Measurements from ENCODE around the gene NELFB. TPM values are rescaled to one million over a fixed set of nuclear protein-coding genes. Genes with fewer than 3 reads are reported as not detected.

NELFB gene
- 56.3 and 75.6 TPM in 2 replicates for total RNA-seq (2014; rRNA removed; shearing (Covaris generic); ENCODE audit: low replicate concordance)

DNA sequence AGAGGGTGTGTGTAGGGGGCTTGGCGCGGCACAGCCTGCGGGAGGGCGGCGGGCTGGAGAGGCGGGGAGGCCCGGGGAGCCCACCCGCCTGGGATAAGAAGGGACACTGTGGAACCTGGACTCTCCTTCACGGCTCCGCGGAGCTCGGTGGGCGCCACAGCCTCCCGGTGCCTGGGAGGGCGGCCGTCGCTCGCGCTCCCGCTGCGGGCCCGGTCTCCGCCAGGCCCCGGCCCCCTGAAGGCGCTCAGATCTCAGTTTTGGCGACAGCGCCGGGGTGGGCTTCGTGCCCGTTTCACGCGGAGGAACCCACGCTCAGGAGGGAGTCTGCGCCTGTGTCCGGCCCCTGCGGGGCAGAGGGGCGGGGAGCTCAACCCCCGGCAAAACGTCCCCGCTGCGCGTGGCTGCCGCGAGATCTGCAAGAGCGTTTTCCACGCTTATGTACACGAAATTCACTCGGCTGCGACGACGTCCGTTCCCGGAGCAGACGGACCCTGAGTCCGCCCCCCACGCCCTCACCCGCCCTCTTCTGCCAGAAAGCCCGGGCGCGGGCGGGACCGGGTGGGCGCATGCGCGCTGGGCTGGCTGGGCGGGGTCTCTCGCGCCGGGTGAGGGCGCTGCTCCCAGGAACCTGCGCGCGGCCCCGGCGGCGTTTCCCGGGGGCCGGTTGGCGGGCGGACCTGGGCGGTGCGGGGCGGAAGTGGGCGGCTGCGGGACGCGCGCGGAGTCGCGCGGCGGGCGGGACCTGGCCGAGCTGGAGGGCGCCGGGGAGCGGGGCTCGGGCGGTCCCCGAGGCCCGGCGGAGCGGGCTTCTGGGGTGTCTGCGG, at the start of gene NELFB:
Gene NELFB, plus strand, starts transcription at position 704 of the 824 bp plus-strand sequence.
- Histone ChIP-seq H3K27me3 (no peaks in the 10 kb centered on the region), H3K4me3 (peak within 1 kb of the TSS; percentile 93), H3K9me3 (no peaks in the 10 kb centered on the region), H3K36me3 (peaks cover 23% of the 10 kb centered on the region)
- peak; percentile 89 for DNase-seq

DNA sequence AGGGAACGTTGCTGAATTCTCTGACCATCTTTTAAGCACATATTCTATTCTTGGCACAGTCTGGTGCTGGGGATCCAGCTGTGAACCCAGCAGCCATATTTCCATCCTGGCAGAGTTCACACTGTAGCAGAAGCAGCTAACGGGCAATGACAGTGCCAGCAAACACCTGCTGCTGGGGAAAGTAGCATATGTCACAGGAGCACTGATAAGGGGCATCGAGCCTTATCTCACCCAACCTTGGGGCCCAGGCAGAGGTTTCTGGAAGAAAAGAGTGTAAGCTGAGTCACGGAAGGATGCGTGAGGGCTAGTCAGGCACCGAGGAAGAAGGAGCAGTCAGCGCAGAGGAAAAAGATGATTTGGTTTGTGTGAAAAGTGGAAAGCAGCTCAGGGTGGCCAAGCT, 48.5 kb upstream of the NELFB start:
- Histone ChIP-seq H3K27me3 (no peaks in the 10 kb centered on the region), H3K4me3 (peak overlapping the region; percentile 82)

DNA sequence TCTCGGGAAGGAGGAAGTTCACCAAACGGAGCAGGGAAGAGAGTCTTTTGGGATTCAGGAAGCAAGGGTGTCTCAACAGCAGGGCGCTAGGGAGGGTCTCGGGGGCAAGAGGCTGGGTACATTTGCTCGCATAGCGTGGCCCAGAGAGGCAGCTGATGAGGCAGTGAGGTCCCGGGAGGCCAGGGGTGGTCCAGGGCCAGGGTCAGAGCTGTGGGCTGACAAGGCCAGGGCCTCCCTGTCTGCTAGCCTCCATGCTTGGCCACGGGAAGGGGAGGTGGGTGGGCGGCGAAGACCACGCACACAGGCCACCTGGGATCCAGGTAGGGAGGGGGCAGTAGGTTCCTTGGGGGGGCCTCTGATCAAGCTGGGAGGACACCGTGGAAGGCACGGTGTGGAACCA, 43.6 kb upstream of the NELFB start:
- peaks cover 13% of the 10 kb centered on the region for H3K36me3 ChIP-seq

More for the DNA sequence above, 48.5 kb upstream of the NELFB start:
- Histone ChIP-seq H3K36me3 (peaks cover 17% of the 10 kb centered on the region), H3K9me3 (no peaks in the 10 kb centered on the region)
- no peak for DNase-seq

DNA sequence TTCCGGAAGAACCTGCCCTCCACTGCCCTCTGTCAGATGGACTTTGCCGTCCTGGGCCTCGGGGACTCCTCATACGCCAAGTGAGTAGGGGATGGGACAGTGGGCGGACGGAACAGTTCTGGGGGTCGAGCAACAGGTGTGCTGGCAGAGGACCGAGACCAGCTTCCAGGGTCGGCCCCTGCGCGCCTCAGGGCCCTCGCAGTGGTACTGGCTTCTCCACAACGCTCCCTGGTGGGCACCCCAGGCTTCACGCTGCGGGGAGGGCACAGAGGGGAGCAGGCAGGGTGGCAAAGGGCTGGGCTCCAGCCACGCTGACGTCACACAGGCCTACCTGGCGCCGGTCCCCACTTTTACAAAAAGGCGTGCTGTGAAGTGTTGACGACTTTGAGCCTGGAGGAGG, 42.6 kb upstream of the NELFB start:
- no peaks in the 10 kb centered on the region for H3K9me3 ChIP-seq
- DNase-seq, result no peak
- no peak overlapping the region for H3K4me3 ChIP-seq
- peaks cover 5% of the 10 kb centered on the region for H3K36me3 ChIP-seq
- no peaks in the 10 kb centered on the region for H3K27me3 ChIP-seq

More for the DNA sequence above, 43.6 kb upstream of the NELFB start:
- no peak for DNase-seq
- no peak overlapping the region for H3K4me3 ChIP-seq
- no peaks in the 10 kb centered on the region for H3K27me3 ChIP-seq
- H3K9me3 ChIP-seq, result no peaks in the 10 kb centered on the region

DNA sequence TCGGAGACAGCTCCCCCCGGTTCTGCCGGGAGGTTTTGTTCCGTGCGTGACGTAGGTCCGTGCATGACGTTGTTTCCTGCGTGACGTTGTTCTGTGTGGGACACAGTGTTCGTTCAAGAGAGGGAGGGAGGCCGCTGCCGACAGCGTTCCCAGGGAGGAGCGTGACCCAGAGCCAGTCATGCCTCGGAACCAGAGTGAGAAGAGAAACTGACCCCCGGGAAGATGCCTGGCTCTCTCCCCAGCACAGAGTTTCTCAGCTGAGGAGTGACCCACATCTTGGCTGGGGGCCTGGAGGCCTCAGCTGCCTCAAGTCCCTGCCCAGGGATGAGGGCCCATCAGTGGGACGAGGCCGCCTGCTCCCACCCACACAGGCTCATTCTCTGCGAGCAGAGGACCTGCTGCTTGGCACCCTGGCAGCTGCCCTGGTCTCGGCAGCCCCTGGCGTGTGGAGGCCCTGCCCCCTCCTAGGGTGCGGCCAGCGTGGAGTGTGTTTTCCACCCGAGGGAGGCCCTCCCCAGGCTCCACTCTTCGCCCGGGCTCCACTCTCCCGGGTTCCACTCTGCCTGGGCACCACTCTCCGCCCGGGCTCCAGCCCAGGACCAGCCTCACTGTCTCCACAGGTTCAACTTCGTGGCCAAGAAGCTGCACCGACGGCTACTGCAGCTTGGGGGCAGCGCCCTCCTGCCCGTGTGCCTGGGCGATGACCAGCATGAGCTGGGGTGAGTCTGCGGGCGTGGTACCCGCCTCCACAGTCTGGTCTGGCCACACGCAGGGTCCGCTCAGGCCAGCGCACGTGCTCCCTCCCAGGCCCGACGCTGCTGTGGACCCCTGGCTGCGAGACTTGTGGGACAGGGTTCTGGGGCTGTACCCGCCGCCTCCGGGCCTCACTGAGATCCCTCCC, 41.7 kb upstream of the NELFB start:
- Histone ChIP-seq H3K36me3 (peaks cover 2% of the 10 kb centered on the region; the same call in 1 of the 2 replicates), H3K9me3 (no peaks in the 10 kb centered on the region), H3K4me3 (no peak overlapping the region), H3K27me3 (no peaks in the 10 kb centered on the region)
- DNase-seq, result no peak

DNA sequence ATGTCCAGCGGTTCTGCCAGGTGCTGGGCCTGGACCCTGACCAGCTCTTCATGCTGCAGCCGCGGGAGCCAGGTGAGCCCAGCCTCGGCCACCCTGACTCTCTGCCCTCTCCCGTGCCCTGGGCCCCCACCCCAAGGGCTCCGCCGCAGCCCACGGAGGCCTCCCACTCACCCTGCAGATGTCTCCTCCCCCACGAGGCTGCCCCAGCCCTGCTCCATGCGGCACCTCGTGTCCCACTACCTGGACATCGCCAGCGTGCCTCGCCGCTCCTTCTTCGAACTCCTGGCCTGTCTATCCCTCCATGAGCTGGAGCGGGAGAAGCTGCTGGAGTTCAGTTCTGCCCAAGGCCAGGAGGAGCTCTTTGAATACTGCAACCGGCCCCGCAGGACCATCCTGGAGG, 40.5 kb upstream of the NELFB start:
- Histone ChIP-seq H3K27me3 (no peaks in the 10 kb centered on the region), H3K36me3 (peaks cover 2% of the 10 kb centered on the region; the same call in 1 of the 2 replicates), H3K9me3 (no peaks in the 10 kb centered on the region), H3K4me3 (no peak overlapping the region)
- DNase-seq, result no peak

DNA sequence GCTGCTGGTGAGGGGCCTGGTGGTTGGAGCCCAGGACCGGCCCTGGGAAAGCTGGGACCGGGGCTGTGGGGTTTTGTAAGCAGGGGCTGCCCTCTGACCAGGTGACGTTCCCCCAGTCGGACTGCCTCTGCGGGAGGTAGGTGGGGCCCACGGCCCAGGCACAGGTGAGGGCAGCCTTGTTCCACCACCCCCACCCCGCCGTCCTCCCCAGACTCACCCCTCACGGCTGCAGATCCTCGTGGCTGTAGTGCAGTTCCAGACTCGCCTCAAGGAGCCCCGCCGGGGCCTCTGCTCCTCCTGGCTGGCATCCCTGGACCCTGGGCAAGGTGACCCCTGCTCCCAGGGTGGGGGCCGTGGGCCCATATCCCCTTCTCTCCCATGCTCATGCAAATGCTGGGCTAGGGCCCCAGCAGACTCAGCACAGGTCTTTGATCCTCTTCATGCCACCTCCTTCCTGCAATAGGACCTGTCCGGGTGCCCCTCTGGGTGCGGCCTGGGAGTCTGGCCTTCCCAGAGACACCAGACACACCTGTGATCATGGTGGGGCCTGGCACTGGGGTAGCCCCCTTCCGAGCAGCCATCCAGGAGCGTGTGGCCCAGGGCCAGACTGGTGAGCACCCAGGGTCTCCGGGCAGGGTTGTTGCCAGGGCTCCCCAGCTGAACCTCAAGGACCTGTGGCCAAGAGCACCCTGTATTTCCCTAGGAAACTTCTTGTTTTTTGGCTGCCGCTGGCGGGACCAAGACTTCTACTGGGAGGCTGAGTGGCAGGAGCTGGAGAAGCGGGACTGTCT, 39.7 kb upstream of the NELFB start:
- Histone ChIP-seq H3K27me3 (no peaks in the 10 kb centered on the region), H3K4me3 (no peak overlapping the region), H3K9me3 (no peaks in the 10 kb centered on the region), H3K36me3 (peaks cover 2% of the 10 kb centered on the region; the same call in 1 of the 2 replicates)
- no peak for DNase-seq

DNA sequence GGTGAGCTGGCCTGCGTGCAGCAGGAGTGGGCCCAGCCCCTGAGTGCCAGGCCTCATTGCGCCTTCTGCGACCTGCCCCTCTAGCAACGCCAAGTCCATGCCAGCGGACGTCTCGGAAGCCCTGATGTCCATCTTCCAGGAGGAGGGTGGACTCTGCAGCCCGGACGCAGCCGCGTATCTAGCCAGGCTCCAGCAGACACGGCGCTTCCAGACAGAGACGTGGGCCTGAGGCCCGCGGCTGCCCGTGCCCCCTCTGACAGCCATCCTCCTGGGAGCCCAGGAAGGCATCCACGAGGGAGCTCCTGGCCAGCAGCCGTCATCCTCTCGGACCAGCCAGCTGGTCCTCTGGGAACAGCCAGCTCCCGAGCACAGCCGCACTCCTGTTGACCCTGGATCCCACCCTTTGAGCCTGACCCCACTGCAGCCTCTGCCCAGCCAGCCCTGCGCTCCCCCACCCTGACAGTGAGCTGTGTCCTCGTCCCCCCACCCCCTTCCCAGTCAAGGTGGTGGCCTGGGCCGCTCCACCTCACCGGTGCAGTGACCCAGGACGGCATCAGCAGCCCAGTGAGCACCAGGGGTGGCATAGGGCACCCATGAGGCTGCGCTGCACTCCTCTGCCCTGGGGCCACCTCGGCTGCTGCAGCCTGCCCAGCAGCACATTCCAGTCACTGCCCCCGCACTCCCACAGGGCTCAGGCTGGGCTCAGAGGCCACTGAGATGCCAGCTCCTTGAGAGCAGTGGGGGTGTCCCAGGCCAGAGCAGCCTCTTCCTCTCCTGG, 38.8 kb upstream of the NELFB start:
- DNase-seq, result no peak
- no peak overlapping the region for H3K4me3 ChIP-seq
- H3K27me3 ChIP-seq, result no peaks in the 10 kb centered on the region
- peaks cover 2% of the 10 kb centered on the region; the same call in 1 of the 2 replicates for H3K36me3 ChIP-seq
- H3K9me3 ChIP-seq, result no peaks in the 10 kb centered on the region

DNA sequence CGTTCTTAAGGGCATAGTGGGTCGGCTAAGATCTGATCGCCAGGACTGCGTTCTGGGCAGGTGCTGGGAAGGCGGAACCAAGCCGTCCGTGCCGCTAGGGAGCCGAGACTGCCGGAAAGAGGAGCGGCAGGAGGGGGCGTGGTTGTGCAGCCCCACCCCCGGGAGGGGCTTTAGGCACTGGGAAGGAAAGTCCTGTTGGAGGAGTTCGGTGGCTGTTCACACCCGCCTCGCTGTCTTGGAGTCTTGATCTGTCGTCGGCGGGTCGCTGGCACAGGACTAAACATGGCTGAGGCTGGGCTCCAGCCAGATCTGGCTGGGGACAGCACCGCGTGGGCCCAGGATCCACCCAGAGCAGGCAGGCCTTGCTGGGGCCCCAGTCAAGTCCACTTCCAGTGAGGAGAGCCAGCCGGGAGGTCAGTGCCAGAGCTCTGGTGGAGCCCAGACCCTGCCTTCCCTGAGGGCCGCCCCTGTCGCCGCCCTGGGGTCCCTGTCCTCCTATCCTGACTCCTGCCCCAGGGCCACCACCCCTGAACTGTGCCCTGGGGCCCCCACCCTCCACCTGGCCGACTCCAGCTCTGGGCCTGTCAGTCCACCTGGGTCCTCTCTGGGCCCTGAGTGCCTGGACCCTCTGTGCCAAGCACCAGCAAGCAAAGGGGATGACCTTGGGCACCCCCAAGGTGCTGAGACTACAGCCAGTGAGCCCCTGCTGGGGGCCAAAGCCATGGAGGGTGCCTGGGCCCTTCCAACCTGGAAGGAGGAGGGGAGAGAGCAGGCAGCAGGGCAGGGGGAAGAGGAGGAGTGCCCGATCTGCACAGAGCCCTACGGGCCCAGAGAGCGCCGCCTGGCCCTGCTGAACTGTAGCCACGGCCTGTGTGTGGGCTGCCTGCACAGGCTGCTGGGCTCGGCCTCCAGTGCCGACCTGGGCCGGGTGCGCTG, 37.6 kb upstream of the NELFB start:
- peaks cover 2% of the 10 kb centered on the region; the same call in 1 of the 2 replicates for H3K36me3 ChIP-seq

DNA sequence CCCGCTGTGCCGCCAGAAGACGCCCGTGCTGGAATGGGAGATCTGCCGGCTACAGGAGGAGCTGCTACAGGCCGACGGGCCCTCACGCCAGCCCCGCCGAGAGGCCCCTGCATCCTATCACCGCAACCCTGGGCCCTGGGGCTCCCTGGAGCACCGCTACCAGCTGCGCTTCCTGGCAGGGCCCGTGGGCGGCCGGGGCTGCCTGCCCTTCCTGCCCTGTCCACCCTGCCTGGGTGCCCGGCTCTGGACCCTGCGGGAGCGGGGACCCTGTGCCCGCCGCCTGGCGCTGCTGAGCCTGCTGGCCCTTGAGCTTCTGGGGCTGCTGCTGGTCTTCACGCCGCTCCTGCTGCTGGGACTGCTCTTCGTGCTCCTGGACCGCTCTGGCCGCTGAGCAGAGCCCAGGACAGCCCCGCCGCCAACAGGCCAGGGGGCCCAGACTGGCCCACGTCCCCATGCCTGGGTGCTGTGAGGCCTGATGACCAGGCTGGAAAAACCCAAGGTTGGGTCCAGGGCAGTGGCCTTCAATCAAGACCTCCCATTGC, 36.8 kb upstream of the NELFB start:
- Histone ChIP-seq H3K27me3 (no peaks in the 10 kb centered on the region), H3K9me3 (no peaks in the 10 kb centered on the region), H3K4me3 (no peak overlapping the region), H3K36me3 (no peaks in the 10 kb centered on the region; the same call in 1 of the 2 replicates)
- DNase-seq, result no peak

More for the DNA sequence above, 37.6 kb upstream of the NELFB start:
- Histone ChIP-seq H3K27me3 (no peaks in the 10 kb centered on the region), H3K4me3 (no peak overlapping the region), H3K9me3 (no peaks in the 10 kb centered on the region)
- no peak for DNase-seq

DNA sequence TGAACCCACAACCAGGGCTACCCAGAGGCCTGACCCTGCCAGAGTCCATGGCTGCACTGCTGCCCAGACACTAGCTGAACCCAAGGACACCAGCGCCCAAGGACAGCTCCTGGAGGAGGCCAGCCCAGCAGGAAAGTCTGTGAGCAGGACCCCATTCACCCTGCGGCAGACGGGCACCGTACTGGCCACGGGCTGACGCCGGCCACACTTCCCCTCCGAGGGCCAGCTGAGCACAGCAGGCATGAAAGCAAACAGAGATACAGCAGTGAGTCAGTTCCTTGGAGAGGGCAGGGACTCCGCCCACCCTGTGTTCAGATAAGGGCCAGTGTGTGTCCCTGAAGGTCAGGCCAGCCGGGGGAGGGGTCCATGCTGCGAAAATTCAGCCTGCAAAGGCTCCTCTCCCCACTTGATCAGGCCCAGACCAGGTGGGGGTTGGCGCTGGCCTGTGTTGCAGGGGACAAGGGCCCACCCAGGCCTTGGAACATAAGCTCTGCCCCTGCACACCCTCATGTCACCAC, 36.3 kb upstream of the NELFB start:
- Histone ChIP-seq H3K4me3 (no peak overlapping the region), H3K36me3 (no peaks in the 10 kb centered on the region; the same call in 1 of the 2 replicates), H3K9me3 (no peaks in the 10 kb centered on the region), H3K27me3 (no peaks in the 10 kb centered on the region)
- peak; percentile 46 for DNase-seq

DNA sequence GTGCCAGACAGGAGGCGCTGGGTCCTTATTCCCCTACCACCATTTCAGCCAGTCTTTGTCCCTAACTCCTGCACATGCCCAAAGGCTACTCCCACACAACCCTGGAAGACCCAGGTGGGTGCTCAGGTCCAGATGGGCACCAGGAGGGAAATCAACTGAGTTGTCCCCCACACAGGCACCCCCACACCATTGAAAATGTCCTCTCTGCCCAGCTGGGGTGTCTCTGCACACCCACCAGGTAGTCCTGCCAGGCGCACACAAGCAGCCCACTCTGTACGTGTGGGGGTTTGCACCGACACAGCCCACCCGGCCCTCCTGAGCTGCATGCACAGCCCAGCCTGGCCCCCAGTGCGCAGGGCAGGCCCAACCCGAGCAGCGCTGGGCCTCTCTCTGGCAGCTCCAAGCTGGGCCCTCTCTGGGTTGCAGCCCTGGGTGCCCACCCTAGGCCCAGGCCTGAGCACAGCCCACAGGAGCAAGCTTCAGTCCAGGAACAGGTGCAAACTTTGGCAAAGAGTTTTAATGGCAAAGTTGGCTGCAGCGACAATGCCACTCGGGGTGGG, 35.3 kb upstream of the NELFB start:
- H3K36me3 ChIP-seq, result no peaks in the 10 kb centered on the region; the same call in 1 of the 2 replicates
- no peaks in the 10 kb centered on the region for H3K27me3 ChIP-seq
- H3K4me3 ChIP-seq, result no peak overlapping the region
- H3K9me3 ChIP-seq, result no peaks in the 10 kb centered on the region
- no peak for DNase-seq

DNA sequence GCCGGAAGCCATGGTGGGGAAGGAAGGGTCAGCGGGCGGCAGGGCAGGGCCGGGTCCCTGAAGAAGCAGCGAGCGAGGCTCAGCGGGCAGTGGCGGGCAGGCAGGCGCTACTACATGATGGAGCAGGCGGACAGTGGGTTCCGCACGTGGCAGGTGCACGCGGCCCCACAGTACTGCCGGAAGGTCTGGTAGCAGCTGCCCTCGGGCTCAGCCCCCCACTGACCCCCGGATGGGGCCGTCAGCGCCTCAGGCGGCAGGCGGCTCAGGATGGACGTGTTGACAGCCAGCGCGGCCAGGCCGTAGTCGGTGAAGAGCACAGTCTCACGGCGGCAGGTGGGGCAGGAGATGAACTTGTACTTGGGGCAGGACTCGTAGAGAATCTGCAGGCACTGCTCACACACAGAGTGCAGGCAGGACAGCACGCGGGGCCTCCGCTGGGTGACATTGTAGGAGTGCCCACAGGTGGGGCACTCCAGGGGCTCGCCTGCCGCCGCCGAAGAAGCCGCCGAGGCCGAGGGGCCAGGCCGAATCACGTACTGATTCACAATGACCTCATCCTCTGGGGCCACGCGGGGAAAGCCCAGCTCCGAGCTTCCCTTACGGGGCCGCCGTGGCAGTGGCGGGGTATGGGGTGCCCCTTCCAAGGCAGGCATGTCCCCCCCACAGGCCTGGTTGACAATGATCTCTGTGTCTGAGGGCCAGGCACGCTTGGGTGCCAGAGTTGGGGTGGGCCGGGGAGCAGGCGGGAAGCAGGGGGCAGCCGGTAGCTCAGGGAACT, 34.6 kb upstream of the NELFB start:
- no peaks in the 10 kb centered on the region for H3K27me3 ChIP-seq
- no peaks in the 10 kb centered on the region for H3K9me3 ChIP-seq
- no peak for DNase-seq
- no peak overlapping the region for H3K4me3 ChIP-seq
- H3K36me3 ChIP-seq, result no peaks in the 10 kb centered on the region; the same call in 1 of the 2 replicates
